DMS114 treated with DMSO at 0.1 percent for 48 hours (cell line): ENCODE data around the gene PAPOLA.

Experiments
- DNase-seq: peaks from one replicate; lab custom pipeline; 2025; ENCODE audit not compliant: unreplicated experiment; lab: John Stamatoyannopoulos, UW

PAPOLA gene

DNA sequence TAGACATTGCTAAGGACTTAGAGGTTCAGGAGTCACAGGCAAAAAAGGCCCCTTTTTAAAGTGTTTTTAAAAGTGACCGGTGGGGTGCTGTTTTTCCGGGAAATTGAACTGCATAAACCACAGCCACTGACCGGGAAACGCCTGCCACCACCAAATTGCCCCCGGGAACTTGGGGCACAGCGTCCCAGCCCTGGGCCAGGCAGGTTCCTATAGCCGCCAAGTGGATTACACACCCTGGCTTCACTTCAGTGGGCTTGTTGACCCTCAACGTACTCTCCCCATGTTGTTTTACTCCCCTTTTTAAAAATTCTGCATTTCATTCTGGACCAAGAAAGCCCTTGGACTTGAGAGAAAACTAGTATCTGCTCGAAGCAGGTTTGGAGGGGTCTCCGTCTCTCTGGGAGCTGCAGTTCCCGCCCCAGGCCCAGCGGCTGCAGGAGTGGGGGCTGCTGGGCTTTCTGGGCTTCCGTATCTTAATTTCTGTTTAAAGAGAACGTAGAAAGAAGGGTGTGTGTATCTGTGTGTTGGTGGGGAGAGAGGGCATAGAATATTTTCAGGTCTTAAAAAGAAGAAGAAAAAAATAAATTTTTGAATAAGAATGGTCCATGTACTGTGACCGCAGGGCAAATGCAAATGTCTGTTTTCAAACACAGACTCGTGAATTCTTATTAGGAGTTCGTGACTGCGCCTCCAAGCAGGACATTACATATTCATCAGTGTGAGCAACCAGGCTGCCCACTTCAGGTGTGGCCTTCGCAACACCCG lies 82.9 kb downstream of the PAPOLA start:
- no peak for DNase-seq

DNA sequence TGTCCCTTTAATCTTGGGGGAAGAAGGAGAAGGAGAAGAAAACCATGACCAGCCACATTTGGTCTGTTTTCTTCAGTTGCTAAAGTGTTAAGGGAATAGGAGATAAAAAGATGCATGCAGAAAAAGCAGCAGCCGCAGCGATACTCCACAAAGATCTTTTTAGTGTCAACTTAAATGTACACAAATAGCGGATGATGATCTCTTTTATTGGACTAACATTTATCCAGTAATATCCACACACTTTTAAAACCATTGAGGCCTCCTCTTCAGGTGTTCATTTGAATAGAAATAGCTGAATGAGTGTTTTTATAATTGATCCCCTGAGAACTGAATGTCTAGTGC lies 83.5 kb downstream of the PAPOLA start:
- DNase-seq, result no peak

DNA sequence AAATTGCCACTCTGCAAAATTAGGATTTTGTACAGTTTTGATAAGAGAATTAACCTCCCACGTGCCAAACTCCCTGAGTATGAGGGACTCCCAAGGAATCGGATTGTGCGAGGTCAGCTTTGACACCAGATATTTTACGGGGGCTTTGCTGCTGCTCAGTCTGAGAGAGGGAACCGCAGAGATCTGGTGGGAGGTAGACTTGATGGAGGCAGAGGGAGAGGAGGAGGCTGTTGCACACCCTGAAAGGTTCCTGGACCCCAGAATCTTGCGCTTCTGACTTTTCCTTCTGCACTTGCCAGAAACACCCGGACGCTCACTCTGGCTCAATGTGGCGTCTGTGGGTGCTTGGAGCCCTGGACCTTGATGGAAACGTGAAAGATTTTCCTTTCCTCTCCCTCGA lies 83.9 kb downstream of the PAPOLA start:
- no peak for DNase-seq

DNA sequence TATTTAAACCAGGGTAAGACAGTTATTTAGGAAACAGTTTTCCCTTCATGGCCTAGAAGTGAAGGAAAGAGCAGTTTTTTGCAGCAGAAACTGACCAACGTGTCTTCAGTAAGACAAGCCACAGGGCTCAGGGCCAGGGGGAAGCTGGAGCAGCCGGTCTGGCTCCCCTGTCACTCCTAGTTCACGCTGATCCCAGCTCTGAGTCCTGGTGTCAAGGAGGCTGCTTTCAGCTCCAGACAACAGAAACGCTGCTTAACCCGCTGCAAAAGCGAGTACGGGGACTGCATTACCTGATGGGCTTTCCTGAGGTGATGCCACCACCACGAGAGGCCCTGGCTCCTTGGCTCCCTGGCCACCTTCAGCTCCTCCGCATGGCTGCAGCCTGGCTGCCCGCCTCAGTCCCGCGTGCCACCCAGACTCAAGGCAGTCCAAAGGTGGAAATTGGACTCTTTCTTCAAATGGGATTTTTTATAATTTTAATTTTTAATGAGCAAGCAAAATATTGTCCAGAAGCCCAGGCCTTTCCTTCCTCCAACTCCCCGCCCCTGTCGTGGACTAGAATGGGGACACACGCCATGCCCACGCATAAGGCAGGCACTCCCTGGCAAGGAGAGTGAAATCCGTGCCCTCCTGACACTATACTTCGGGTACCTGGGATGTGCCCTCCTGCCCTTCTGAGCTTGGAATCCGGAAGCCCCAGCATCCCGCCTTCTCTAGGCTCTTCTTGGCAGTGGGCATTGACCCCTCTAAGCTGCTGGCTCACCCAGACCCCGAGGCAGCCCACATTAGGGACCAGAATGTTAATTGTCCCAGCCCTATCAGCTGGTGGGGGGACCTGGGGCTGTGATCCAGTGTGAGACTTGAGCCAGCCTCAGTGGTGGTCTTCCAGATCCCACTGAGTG lies 85.0 kb downstream of the PAPOLA start:
- no peak for DNase-seq

DNA sequence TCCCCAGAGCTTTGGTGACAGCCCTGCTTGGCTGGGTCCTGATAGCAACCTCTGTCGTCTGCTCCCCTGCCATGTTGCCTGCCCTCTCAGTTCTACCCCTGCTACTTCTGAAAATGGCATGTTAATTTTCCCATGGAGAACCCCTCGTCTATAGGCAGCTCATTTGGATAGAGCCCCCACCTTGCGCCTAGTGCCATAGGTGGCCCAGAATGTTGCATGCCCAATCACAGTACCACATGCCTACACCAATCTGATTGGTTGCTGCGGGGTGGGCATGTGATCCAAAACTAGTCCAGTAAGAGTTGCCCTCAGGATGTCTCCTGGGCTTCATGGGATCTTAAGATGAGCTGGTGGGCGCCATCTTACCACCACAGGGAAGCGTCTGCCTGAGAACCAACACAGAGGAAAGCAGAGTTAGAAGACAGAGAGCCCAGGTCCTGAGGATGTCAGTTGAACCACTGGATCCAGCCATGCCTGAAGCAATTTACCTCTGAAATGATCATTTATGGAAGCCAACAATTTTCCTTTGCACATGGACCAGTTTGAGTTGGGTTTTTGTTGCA lies 85.7 kb downstream of the PAPOLA start:
- no peak for DNase-seq

DNA sequence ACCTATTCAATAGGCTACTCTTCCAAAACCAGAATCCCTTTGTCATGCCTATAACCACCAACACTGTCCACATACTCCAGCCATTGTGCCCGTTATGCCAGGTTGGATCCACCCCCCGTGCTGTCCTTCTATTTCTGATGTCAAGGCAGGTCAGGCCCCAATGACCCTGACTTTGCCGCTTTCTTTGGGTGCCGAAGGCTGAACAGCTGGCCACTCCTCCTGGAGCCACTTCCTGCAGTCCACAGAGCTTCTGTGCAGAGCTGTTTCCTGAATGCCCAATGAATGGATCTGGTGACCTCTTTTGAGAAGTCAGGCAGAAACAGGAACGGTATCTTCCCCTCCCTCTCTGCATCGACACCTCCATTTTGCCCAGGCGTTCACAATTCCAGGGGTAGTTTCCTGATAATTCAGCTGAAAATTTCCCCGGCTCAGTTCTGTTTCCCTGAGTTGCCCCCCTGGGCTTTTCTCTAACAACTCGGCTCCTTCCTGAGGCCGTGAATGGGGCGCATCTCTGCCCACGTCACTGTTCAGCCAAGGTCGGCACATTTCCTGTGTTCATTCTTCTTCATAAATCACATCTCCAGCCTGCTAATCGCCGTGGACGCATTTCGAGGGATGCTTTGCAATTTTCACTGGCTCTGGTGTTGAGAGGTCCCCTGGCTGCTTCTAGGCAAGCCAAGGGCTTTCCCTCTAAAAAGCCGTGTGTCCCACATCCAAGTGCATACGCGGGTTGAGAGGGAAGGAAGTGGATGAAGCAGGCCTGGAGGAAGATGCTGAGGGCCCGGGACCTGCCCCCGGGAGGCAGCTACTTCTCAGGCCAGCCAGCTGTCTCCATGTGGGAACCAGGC lies 86.5 kb downstream of the PAPOLA start:
- DNase-seq, result no peak

DNA sequence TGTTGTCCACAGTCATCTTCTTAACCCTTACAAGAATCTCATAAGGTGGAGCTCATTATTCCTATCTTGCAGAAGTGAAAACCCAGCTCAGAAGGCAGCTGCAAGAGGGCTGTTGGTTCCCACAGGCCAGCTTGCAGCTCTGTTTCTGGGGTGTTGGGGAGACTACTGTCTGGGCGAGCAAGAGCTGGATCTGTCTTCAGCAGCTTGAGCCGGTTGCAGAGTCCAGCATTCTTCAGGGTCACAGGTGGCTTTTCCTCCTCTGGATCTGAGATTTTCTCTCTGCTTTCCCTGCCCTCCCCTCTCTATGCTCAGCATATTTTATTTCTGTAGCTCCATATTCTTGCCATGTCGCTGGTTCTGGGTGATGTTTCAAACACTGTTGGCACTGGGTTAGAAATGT lies 87.4 kb downstream of the PAPOLA start:
- DNase-seq, result no peak

DNA sequence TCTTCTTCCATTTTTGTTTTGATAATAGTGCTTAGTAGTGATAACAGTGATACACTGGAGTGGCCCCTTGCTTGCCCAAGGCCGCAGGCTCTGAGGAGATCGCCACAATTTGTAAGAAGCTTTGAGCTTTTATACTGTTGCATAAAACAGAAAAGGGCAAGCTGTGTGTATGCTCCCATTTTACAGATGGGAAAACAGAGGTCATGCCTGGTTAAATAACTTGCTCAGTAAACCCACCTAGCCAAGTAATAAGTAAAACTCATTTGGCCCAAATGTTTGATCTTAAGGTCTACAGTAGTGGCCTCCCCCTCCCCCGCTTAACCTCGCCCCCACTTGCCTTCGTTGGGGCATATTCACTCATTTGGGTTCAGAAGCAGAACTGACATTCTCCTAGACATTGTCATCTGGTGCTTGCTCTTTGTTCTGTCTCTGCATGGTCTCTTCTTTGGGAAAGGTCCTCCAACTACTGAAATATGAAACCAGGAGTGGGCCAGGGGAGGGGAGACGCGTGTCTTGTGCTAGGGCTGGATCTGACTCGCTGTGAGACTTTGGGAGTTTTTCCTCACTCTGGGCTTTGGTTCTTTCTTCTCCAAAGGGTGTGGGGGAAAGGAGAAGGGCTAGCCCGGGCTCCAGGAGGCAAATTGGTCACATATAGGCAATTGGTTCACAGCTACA lies 88.1 kb downstream of the PAPOLA start:
- no peak for DNase-seq

DNA sequence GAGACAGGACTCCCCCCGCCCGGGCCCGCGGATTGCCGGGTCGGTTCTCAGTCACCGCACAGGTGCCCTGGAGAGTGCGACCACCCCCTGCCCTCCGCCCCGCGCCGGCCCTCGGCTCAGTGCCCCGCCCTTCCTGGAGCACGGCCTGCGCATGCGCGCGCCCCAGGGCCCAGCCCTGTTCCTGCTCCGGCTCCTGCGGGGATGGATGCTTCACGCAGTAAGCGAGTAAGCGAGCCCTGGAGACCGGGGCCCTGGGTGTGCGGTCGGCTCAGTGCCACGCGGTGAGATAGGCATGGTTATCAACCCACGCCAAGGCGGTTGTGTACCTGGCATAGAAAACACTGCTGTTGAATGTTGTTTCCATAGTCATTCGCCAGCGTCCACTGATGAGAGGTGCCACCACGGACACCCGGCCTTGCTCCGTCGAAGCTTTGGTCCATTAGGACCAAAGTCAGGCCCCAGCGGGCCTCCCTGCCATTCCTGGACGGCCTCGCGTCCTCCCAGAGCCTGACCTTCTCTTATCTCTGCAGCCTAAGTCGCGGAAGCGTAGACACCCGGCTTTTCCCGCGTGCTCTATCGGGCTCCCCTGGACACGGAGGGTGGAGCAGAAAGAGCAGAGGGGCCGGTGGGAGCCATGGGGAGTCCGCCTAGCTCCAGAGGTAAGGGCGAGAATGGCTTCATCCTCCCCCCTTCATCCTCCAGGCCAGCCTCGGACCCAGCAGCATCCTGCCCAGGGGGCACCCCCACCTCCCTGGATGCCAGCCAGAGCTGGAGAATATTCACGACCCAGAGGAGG lies 90.6 kb downstream of the PAPOLA start:
- peak; percentile 3 for DNase-seq

DNA sequence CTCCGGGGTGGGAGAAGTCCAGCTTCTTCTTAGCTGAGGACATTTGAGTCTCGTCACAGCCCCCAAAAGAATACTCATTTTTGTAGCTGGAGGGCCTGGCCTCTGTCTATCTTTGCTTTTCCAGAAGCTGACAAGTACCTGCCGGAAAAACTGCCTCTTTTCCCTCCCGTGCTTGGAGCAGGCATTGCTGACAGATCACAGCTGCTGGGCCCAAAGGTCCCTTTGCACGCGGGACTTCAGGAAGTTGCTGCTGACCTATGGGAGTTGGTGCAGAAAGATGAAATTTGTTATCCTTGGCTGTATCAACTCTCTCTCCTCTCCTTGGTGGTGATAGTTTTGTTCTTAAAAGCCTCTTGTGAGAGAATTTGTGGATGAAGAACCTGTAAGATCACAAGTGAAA lies 92.8 kb downstream of the PAPOLA start:
- DNase-seq, result no peak

DNA sequence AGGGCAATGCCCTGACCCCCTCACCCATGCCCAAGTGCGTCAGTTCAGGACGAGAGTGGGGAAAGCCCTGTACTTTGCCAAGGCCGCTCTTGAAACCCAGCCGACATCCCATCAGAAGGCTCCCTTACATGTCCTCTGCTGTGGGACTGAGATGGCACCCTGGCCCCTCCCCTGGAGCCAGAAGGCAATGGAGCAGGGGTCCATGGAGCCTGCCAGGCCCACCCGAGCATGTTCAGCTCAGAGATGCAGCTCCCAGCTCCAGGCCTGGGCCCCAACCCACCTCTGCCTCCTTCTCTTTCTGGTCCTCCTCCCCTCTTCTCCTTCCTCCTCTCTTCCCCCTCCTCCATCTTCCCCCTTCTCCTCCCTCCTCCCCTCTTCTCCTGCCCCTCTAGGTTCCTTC lies 95.5 kb downstream of the PAPOLA start:
- no peak for DNase-seq

DNA sequence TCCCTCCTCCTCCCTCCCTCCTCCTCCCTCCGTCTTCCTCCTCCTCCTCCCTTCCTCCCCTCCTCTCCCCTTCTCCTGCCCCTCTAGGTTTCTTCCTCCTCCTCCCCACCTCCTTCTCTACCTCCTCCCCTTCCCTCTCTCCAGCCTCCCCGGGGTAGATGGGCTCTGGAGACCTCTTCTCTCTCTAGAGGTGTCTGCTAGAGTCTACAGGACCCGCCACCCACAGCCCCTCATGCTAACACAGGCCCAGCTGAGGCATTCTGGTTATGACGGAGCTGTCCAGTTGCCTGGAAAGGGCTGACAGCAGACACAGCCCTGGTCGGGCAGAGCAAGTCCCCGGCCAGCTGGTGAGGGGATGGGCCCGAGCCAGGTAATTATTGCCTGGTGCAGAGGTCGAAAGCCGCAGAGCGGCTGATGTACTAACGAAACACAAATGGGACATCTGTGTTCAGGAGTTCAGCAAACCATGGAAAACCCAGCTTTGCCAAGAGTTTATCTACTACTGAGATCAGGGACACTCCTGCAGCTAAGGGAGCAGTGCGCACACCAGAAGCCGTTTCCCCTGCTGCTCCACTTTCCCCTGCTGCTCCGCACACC lies 96.2 kb downstream of the PAPOLA start:
- no peak for DNase-seq

DNA sequence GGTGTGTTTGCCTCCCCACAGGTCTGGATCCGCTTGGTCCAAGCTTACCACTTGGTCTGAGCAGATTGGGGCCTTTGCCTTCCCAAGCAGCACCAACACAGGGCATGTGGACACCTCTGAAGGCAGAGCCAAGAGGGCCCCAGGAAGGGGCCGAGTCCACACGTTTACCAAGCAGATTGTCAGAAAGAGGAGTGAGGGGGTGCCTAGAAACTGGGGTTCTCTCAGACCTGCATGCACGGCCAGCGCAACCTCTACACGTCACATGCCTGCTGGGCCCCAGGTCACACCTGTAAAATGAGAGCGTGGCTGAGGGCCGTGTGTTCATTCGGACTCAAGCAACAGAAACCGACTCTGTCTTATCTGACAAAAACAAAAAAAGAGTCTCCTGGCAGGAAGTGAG lies 96.9 kb downstream of the PAPOLA start:
- no peak for DNase-seq

DNA sequence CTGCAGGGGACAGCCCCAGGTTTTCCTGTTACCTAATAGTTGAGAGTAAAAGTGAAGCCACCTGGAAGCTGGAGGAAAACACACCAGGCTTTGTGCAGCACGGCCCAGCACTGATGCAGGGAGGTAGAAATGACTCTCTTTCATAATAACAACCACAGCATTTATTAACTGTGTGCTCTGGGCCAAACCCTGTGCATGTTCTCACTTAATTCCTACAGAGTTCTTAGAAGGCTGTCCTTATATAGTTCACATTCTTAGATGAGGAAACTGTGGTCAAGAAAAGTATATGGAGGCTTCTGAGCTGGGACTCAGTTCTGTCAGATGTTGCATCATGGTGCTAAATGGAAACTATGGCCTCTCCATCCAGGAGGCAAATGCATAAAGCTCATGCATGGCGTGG lies 100.0 kb downstream of the PAPOLA start:
- no peak for DNase-seq

DNA sequence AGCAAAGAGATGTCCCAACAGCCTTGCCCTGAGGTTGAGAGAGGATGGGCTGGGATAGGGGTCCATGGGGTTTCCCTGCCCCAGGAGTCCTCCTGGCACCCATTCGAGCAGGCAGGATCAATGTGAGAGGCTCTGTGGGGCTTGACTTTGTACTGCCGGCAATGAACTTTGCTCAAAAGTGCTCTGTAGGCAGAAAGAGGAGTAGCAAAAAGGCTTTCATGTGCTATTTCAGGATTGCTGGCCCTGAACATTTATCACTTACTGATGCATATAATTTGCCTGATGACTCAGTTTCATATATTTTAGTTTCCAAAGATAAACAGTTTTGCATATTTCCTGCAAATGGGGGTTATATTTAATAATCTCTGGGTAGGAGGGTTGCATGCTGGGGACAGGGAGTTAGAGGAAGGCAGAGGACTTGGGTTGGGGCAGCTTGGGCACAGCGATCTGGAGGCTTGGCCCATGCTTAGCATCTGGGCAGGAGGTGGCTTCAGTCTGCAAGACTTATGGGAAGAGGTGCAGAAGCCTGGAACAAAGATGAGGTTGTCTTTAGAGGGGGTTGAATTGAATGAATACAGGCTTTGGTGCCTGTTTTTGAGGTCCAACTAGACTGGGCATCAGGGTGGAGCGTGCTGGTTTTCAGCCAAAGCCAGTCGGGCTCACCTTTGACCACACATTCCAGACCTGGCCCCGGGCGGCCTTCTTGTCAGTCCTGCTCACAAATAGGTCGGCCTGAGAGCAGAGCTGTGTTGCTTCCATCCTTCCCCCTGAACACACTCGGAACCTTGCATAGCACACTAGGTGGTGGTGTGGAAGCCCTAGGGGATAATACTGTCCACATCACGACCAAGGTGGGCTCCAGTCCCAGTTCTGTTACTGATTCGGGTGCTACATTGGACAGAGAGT lies 101.4 kb downstream of the PAPOLA start:
- DNase-seq, result no peak

DNA sequence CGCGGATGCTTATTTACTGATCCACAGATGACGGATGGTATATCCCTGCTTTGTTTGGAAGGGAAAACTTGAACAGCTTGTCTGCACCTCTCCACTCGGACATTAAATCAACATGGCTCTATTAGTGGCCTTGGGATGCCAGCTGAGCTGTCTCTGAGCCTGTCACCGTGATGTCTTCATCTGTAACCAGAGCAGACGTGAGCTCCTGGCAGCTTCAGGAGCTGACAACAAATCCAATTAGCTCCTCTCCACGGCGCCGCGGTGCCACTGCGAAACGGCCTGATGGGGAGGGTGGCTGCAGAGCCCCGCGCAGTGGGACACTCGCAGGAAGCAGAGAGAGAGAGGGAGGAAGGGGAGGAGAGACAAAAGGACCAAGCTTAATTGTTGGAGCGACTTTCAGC lies 112.3 kb downstream of the PAPOLA start:
- DNase-seq, result no peak

DNA sequence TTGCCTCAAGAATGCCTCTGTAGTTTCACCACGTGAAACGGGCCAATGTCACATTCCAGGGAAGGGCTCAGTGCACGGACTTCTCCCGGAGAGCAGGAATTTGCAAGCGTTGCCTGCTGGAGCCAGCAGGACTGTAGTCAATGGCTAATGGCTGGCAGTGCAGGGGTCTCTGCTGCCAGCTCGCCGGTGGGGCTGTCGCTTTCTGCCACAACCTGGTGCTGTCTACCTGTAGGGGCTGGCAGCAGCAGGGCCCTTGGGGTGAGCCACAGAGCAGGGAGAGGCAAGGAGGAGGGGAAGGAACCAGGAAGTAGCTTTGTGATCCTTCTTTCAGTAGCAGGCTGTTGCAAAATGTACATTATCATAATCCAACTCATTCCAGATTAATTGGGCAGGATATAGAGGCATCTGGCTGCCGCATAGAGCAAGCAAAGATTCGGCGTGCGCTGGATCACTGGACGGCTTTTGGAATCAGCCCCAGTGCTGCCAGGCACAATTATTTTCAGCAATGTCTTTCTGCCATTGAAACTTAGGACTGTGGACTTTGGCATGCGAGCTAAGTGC lies 114.1 kb downstream of the PAPOLA start:
- no peak for DNase-seq
